Kidney (tissue), 14 donors: ENCODE results near the gene SCAPER. TPM values are rescaled to one million over a fixed set of nuclear protein-coding genes. Genes with fewer than 3 reads are reported as not detected.

Experiments used
- DNase-seq, 5 donors: peaks; one replicate each; pipeline ENCODE4 v3.0.0-alpha.2; 2013 to 2020
- FAIRE-seq: peaks from 2 replicates; lab custom pipeline; 2012; peaks lifted over from hg19 to GRCh38; lab: Jason Lieb, UNC
- H3K27ac ChIP-seq, 2 donors: one replicate each; pipeline ENCODE4 v1.7.0; 2013; ENCODE audit warnings: low read depth in 2 of 2, low read length in 2 of 2, inconsistent platforms in 1 of 2
- H3K27me3 ChIP-seq: one replicate; pipeline ENCODE4 v1.7.1; 2013; ENCODE audit warnings: low read length, inconsistent platforms; ENCODE audit not compliant: control insufficient read depth, insufficient read depth
- H3K36me3 ChIP-seq, 3 donors: one replicate each; pipeline versions ENCODE4 v1.7.0 to v1.7.1; 2013; ENCODE audit warnings: low read length in 3 of 3, control low read depth in 1 of 3, inconsistent platforms in 1 of 3; ENCODE audit not compliant: insufficient read depth in 3 of 3, control insufficient read depth in 2 of 3
- H3K4me1 ChIP-seq, 3 donors: one replicate each; pipeline versions ENCODE4 v1.7.0 to v1.7.1; 2013; ENCODE audit warnings: low read length in 3 of 3, inconsistent platforms in 1 of 3, low read depth in 1 of 3; ENCODE audit not compliant: control insufficient read depth in 2 of 3, insufficient read depth in 2 of 3
- H3K4me3 ChIP-seq, 3 donors: one replicate each; pipeline versions ENCODE4 v1.7.0 to v1.8.1; 2013; ENCODE audit warnings: low read length in 3 of 3, control low read depth in 1 of 3, inconsistent platforms in 1 of 3
- H3K9ac ChIP-seq, 3 donors: one replicate each; pipeline versions ENCODE4 v1.7.0 to v1.7.1; 2013; ENCODE audit warnings: low read length in 3 of 3, control low read depth in 1 of 3, inconsistent platforms in 1 of 3
- H3K9me3 ChIP-seq, 3 donors: one replicate each; pipeline versions ENCODE4 v1.7.0 to v1.7.1; 2013; ENCODE audit warnings: low read length in 3 of 3, control low read depth in 1 of 3, inconsistent platforms in 1 of 3; ENCODE audit not compliant: control insufficient read depth in 2 of 3, insufficient read depth in 1 of 3
- intact Hi-C: fragments of 100-400 bp; cut with DNase I; formaldehyde crosslinking; loops from one replicate; pipeline ENCODE4 v1.11.1; 2022
- polyA plus RNA-seq: library from polyadenylated mRNA; stranded (reverse); fragments of 350-450 nt; fragmentation: Illumina TruSeq; extraction: RNeasy Lipid Tissue Mini Kit (QIAGEN cat#74804); gene quantifications from one replicate; pipeline ENCODE4 v1.2.3, GENCODE V29; 2014; ENCODE audit warnings: low read depth, low replicate concordance; ENCODE audit not compliant: insufficient read depth
- total RNA-seq: library from RNA; stranded (reverse); fragmentation: NEBNext Ultra II Directional; extraction: Animal tissue kit (Norgen Biotek cat#: 25700); gene quantifications from one replicate; pipeline ENCODE4 v1.2.1, GENCODE V29; 2021
- TF ChIP-seq, protein P1 (sequence below): IDR thresholded peaks from 3 replicates; pipeline ENCODE4 v1.5.1; 2012; ENCODE audit warnings: mild to moderate bottlenecking, moderate library complexity, borderline replicate concordance; ENCODE audit not compliant: insufficient read depth; ENCODE audit errors: extremely low read depth
- donor health status: control.
- donor health status: control.
- donor health status: control.
- donor health status: control.
- donor health status: control.
- donor health status: DM: yes; HTN: yes; CAD: no.
- donor health status: Normal renal cell carcinoma (clear cell type).

The SCAPER gene
- total and polyA plus RNA-seq, 2 donors from 2014 or later: 11.6 to 39.4 TPM

GRCh38 chr15:76386926-76387325 is 518.2 kb downstream of the SCAPER start:
- H3K4me3 ChIP-seq: no peak overlapping the region
- DNase-seq (no peak), FAIRE-seq (no peak)
- H3K9ac ChIP-seq: no peak overlapping the region
- H3K9me3 ChIP-seq: no peaks in the 10 kb centered on the region
- H3K4me1 ChIP-seq: no peaks in the 10 kb centered on the region
- no peak overlapping the region for H3K27ac ChIP-seq
- H3K36me3 ChIP-seq: peaks cover 0 to 2% (median 0%) of the 10 kb centered on the region in 3 donors
- intact Hi-C loops: no loop called here
- TF ChIP-seq, protein P1, sequence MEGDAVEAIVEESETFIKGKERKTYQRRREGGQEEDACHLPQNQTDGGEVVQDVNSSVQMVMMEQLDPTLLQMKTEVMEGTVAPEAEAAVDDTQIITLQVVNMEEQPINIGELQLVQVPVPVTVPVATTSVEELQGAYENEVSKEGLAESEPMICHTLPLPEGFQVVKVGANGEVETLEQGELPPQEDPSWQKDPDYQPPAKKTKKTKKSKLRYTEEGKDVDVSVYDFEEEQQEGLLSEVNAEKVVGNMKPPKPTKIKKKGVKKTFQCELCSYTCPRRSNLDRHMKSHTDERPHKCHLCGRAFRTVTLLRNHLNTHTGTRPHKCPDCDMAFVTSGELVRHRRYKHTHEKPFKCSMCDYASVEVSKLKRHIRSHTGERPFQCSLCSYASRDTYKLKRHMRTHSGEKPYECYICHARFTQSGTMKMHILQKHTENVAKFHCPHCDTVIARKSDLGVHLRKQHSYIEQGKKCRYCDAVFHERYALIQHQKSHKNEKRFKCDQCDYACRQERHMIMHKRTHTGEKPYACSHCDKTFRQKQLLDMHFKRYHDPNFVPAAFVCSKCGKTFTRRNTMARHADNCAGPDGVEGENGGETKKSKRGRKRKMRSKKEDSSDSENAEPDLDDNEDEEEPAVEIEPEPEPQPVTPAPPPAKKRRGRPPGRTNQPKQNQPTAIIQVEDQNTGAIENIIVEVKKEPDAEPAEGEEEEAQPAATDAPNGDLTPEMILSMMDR: no peak
- no peaks in the 10 kb centered on the region for H3K27me3 ChIP-seq

DNA sequence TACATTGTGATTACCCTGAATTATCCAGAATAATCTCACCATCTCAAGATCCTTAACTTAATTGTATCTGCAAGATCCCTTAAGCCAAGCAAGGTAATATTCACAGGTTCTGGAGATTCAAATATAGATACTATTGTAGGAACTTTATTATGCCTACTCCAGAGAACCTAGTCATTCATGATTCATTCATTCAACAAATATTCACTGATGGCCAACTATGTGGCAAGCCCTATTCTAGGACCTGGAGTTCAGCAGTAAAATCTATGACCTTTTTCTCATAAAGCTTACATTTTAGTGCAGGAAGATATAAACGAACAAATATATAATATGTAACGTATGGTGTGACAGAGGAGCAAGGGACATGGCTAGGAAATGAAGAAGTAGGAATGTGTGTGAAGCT is 519.0 kb downstream of the SCAPER start:
- DNase-seq (no peak), FAIRE-seq (no peak)
- H3K27ac ChIP-seq: no peak overlapping the region
- H3K27me3 ChIP-seq: no peaks in the 10 kb centered on the region
- intact Hi-C loops: no loop called here
- TF ChIP-seq, protein P1: no peak
- H3K9me3 ChIP-seq: no peaks in the 10 kb centered on the region
- no peak overlapping the region for H3K9ac ChIP-seq
- no peaks in the 10 kb centered on the region for H3K4me1 ChIP-seq
- H3K36me3 ChIP-seq: peaks cover 0 to 4% (median 0%) of the 10 kb centered on the region in 3 donors
- no peak overlapping the region for H3K4me3 ChIP-seq

DNA sequence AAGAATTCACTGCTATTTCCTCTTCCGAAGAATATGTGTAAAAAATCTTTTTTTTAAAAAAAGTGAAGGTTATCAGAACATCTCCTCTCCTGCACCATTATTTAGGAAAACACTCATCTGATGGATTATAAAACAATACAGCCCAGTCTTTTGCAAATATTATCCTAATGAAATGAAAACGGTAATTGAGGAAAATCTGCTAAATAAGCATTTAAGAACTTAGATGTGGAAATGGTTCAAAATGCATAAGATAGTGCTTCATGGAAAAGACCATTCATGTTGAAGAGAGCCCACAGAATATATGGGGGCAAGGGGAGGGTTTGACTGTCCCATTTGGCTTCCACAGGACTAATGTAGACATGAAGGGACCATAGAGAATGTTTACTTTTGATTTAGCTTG is 520.7 kb downstream of the SCAPER start:
- H3K4me3 ChIP-seq: no peak overlapping the region
- no peaks in the 10 kb centered on the region for H3K4me1 ChIP-seq
- H3K36me3 ChIP-seq: peaks cover 0 to 4% (median 0%) of the 10 kb centered on the region in 3 donors
- DNase-seq (no peak), FAIRE-seq (no peak)
- H3K9ac ChIP-seq: no peak overlapping the region
- H3K27me3 ChIP-seq: no peaks in the 10 kb centered on the region
- no peak overlapping the region for H3K27ac ChIP-seq
- H3K9me3 ChIP-seq: no peaks in the 10 kb centered on the region
- intact Hi-C loops: no loop called here
- TF ChIP-seq, protein P1: no peak
